ENCODE results near the gene PRICKLE2. TPM values are rescaled to one million over a fixed set of nuclear protein-coding genes. Genes with fewer than 3 reads are reported as not detected.
A peak's percentile ranks its signal among the peaks of the same experiment; 100 is the strongest.

The PRICKLE2 gene
- total RNA-seq, 4 donors from 2014 or later, result 77.3 to 109 (median 96.7) TPM

- Histone ChIP-seq H3K4me1 (peaks cover 35 to 97% (median 39%) of the 10 kb centered on the region in 3 donors), H3K27ac (peak overlapping the region; percentile 71 to 97 (median 84)), H3K27me3 (no peaks in the 10 kb centered on the region), H3K36me3 (no peaks in the 10 kb centered on the region), H3K9me3 (no peaks in the 10 kb centered on the region), H3K4me3 (peak overlapping the region in 1 of 2 donors; percentile 0)
- WGBS, 2 donors (ENCODE audit: low coverage in 1 of 2), result 18 to 33% methylated on average over 4 of the region's 4 CpGs
- no peak for TF ChIP-seq POLR2AphosphoS5 (IDR thresholded peaks at IDR 0.05)
- TF ChIP-seq CTCF (IDR thresholded peaks at IDR 0.05), result no peak
- TF ChIP-seq POLR2A (IDR thresholded peaks at IDR 0.05), result no peak
- no peak for TF ChIP-seq EP300 (IDR thresholded peaks at IDR 0.05)
- no peak for ATAC-seq
These were observed 35.2 kb upstream of the PRICKLE2 start for GRCh38 chr3:64260431-64260830.

- ATAC-seq, result no peak
- Histone ChIP-seq H3K4me1 (peaks cover 35 to 97% (median 46%) of the 10 kb centered on the region in 3 donors), H3K9me3 (no peaks in the 10 kb centered on the region), H3K4me3 (no peak overlapping the region), H3K27me3 (no peaks in the 10 kb centered on the region), H3K36me3 (no peaks in the 10 kb centered on the region), H3K27ac (peak overlapping the region; percentile 71 to 97 (median 84))
- 25% methylated on average over 2 of the region's 2 CpGs for WGBS, 2 donors (ENCODE audit: low coverage in 1 of 2)
- TF ChIP-seq POLR2AphosphoS5 (IDR thresholded peaks at IDR 0.05) (no peak), CTCF (IDR thresholded peaks at IDR 0.05) (no peak), POLR2A (IDR thresholded peaks at IDR 0.05) (no peak), EP300 (IDR thresholded peaks at IDR 0.05) (no peak)
These were observed 34.4 kb upstream of the PRICKLE2 start for GRCh38 chr3:64259636-64260035.

GRCh38 chr3:64257100-64257755 is 32.0 kb upstream of the PRICKLE2 start:
- peak; percentile 50 for ATAC-seq
- Histone ChIP-seq H3K4me3 (no peak overlapping the region), H3K9me3 (no peaks in the 10 kb centered on the region), H3K27me3 (no peaks in the 10 kb centered on the region), H3K36me3 (no peaks in the 10 kb centered on the region), H3K27ac (peak overlapping the region in 3 of 4 donors; percentile 25 to 97 (median 43)), H3K4me1 (peaks cover 23 to 97% (median 37%) of the 10 kb centered on the region in 3 donors)
- TF ChIP-seq POLR2AphosphoS5 (IDR thresholded peaks at IDR 0.05) (no peak), EP300 (IDR thresholded peaks at IDR 0.05) (no peak), CTCF (IDR thresholded peaks at IDR 0.05) (no peak), POLR2A (IDR thresholded peaks at IDR 0.05) (no peak)

- peaks cover 15 to 90% (median 33%) of the 10 kb centered on the region in 3 donors for H3K4me1 ChIP-seq
These were observed 30.6 kb upstream of the PRICKLE2 start for GRCh38 chr3:64255741-64256340.

More at GRCh38 chr3:64255741-64256340, 30.6 kb upstream of the PRICKLE2 start:
- ATAC-seq, result no peak
- Histone ChIP-seq H3K36me3 (no peaks in the 10 kb centered on the region), H3K27ac (peak overlapping the region; percentile 75 to 97 (median 80)), H3K4me3 (no peak overlapping the region), H3K27me3 (no peaks in the 10 kb centered on the region), H3K9me3 (no peaks in the 10 kb centered on the region)
- no peak for TF ChIP-seq CTCF (IDR thresholded peaks at IDR 0.05)
- no peak for TF ChIP-seq EP300 (IDR thresholded peaks at IDR 0.05)
- no peak for TF ChIP-seq POLR2A (IDR thresholded peaks at IDR 0.05)
- TF ChIP-seq POLR2AphosphoS5 (IDR thresholded peaks at IDR 0.05), result no peak
- 53 to 59% methylated on average over 3 to 5 of the region's 5 CpGs for WGBS, 2 donors (ENCODE audit: low coverage in 1 of 2)

Data from gastroesophageal sphincter (tissue), 4 donors.